Tibial nerve (tissue), 4 donors: ENCODE data around the gene FRMD3.

Source experiments
- EP300 ChIP-seq, 2 donors: sonication (generic); formaldehyde crosslinking; IDR thresholded peaks; one replicate each; pipeline ENCODE4 v1.6.1; 2017; ENCODE audit warnings: antibody characterized with exemption in 2 of 2, mild to moderate bottlenecking in 1 of 2
- POLR2A ChIP-seq, 2 donors: fragments of 450-650 bp; IDR thresholded peaks; one replicate each; pipeline ENCODE4 v1.6.1; 2017; ENCODE audit warnings: antibody characterized with exemption in 2 of 2, mild to moderate bottlenecking in 2 of 2, moderate library complexity in 2 of 2
- TF ChIP-seq, protein P1 (sequence below), 5 experiments: fragments of 200-600 bp in 3 of 5; fragments of 450-650 bp in 2 of 5; sonication (generic) in 3 of 5; IDR thresholded peaks; one replicate each; pipeline ENCODE4 v1.5.1; 2016 to 2019; ENCODE audit warnings: antibody characterized with exemption in 5 of 5, mild to moderate bottlenecking in 3 of 5, moderate library complexity in 2 of 5

DNA sequence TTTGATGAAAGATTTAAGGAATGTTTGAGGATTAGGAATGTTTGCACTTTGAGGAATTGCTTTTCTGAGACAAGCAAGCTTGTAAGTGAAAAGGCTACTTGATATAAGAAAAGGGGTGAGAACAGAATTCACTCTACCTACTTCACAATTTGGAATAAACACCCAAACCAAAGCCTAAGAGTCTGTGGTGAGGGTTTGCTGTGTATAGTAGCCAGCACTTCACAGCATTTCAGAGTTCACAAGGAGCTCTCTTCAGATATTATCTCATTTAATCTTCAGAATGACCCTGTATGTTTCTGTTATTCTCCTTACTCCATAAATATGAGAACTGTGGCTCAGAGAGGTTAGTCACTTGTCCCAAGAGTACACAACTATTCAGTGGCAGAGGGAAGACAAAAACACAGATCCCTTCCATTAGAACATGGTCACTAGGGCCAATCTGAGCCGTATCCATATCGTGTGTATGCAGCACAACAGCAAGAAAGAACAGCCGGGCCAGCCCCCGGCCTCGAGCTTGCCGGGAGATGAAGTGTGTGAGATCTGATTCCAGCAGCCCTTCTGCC, 92.4 kb downstream of the FRMD3 start:
- TF ChIP-seq, protein P1, sequence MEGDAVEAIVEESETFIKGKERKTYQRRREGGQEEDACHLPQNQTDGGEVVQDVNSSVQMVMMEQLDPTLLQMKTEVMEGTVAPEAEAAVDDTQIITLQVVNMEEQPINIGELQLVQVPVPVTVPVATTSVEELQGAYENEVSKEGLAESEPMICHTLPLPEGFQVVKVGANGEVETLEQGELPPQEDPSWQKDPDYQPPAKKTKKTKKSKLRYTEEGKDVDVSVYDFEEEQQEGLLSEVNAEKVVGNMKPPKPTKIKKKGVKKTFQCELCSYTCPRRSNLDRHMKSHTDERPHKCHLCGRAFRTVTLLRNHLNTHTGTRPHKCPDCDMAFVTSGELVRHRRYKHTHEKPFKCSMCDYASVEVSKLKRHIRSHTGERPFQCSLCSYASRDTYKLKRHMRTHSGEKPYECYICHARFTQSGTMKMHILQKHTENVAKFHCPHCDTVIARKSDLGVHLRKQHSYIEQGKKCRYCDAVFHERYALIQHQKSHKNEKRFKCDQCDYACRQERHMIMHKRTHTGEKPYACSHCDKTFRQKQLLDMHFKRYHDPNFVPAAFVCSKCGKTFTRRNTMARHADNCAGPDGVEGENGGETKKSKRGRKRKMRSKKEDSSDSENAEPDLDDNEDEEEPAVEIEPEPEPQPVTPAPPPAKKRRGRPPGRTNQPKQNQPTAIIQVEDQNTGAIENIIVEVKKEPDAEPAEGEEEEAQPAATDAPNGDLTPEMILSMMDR (IDR thresholded peaks at IDR 0.05) = no peak
- TF ChIP-seq POLR2A (IDR thresholded peaks at IDR 0.05) (no peak), EP300 (IDR thresholded peaks at IDR 0.05) (no peak)
